AG20443 (cell line): ENCODE results near the gene TANC1.

Source experiments
- DNase-seq: peaks from one replicate; pipeline ENCODE4 v3.0.0; 2012; ENCODE audit warnings: low spot score, mixed read lengths

Gene TANC1

GRCh38 chr2:158994920-158995676 is 26.7 kb downstream of the TANC1 start:
- DNase-seq, result peak; percentile 46

- DNase-seq, result no peak
Measured at GRCh38 chr2:158995677-158996049, 27.2 kb downstream of the TANC1 start.

- DNase-seq, result no peak
Measured at GRCh38 chr2:158996378-158996993, 28.0 kb downstream of the TANC1 start.

GRCh38 chr2:158997037-158997790 is 28.8 kb downstream of the TANC1 start:
- no peak for DNase-seq

GRCh38 chr2:158998551-158999248 is 30.3 kb downstream of the TANC1 start:
- DNase-seq, result peak; percentile 33

GRCh38 chr2:158999458-158999857 is 31.0 kb downstream of the TANC1 start:
- no peak for DNase-seq

- DNase-seq, result no peak
Measured at GRCh38 chr2:159000072-159000471, 31.6 kb downstream of the TANC1 start.

GRCh38 chr2:159002462-159003111 is 34.1 kb downstream of the TANC1 start:
- no peak for DNase-seq

GRCh38 chr2:159003555-159003954 is 35.1 kb downstream of the TANC1 start:
- DNase-seq, result no peak

- DNase-seq, result no peak
Measured at GRCh38 chr2:159004849-159005248, 36.4 kb downstream of the TANC1 start.

GRCh38 chr2:159009940-159010339 is 41.5 kb downstream of the TANC1 start:
- peak; percentile 49 for DNase-seq

- peak; percentile 68 for DNase-seq
Measured at GRCh38 chr2:159010340-159010739, 41.9 kb downstream of the TANC1 start.

- DNase-seq, result no peak
Measured at GRCh38 chr2:159010963-159011362, 42.5 kb downstream of the TANC1 start.

GRCh38 chr2:159012142-159012541 is 43.7 kb downstream of the TANC1 start:
- DNase-seq, result no peak

- DNase-seq, result no peak
Measured at GRCh38 chr2:159013103-159013502, 44.7 kb downstream of the TANC1 start.

GRCh38 chr2:159015174-159015573 is 46.7 kb downstream of the TANC1 start:
- DNase-seq, result no peak

GRCh38 chr2:159015823-159016222 is 47.4 kb downstream of the TANC1 start:
- DNase-seq, result no peak

GRCh38 chr2:159017837-159018236 is 49.4 kb downstream of the TANC1 start:
- DNase-seq, result no peak

GRCh38 chr2:159019021-159019420 is 50.6 kb downstream of the TANC1 start:
- no peak for DNase-seq

- DNase-seq, result no peak
Measured at GRCh38 chr2:159022019-159022418, 53.6 kb downstream of the TANC1 start.

GRCh38 chr2:159026170-159026569 is 57.7 kb downstream of the TANC1 start:
- peak; percentile 58 for DNase-seq

- no peak for DNase-seq
Measured at GRCh38 chr2:159028776-159029175, 60.3 kb downstream of the TANC1 start.
